SK-N-SH (cell line): ENCODE data around the gene SH3D19. TPM values are rescaled to one million over a fixed set of nuclear protein-coding genes. Genes with fewer than 3 reads are reported as not detected.

Experiments
- CTCF ChIA-PET: fragments of 300-600, 350-600 bp; formaldehyde crosslinking; extraction: SDS; loops from one replicate; lab custom pipeline; 2021; lab: Yijun Ruan, JAX
- POLR2A ChIA-PET: fragments of 350-600 bp; sonication (Branson Sonifier 250); formaldehyde crosslinking; extraction: SDS; loops from one replicate; lab custom pipeline; 2020; ENCODE audit warnings: antibody characterized with exemption, inconsistent platforms; lab: Yijun Ruan, JAX
- DNase-seq: peaks from one replicate; pipeline ENCODE4 v3.0.0; 2012
- H2AFZ ChIP-seq: fragments of 200-600 bp; sonication (generic); 2 replicates; pipeline ENCODE4 v1.8.1; 2016; ENCODE audit warnings: antibody characterized with exemption, mild to moderate bottlenecking, low read depth
- H3F3A ChIP-seq: fragments of 200-600 bp; sonication (generic); replicated peaks from 2 replicates; pipeline ENCODE3; 2016; ENCODE audit warnings: antibody characterized with exemption, mild to moderate bottlenecking; ENCODE audit not compliant: insufficient read depth
- H3K27ac ChIP-seq, 2 experiments: fragments of 200-500 bp in 1 of 2; fragments of 200-600 bp in 1 of 2; sonication (Bioruptor generic) in 1 of 2; sonication (generic), shearing (Covaris generic) in 1 of 2; 2 replicates each; pipeline versions ENCODE4 v1.5.1 to v1.6.1; 2014 to 2016; ENCODE audit warnings: low read depth in 2 of 2, inconsistent platforms in 1 of 2, low read length in 1 of 2, mild to moderate bottlenecking in 1 of 2, mixed read lengths in 1 of 2
- H3K27me3 ChIP-seq: fragments of 200-600 bp; sonication (generic), shearing (Covaris generic); 2 replicates; pipeline ENCODE4 v1.6.1; 2016; ENCODE audit warnings: mixed run types; ENCODE audit not compliant: insufficient read depth
- H3K36me3 ChIP-seq, 2 experiments: fragments of 200-500 bp in 1 of 2; fragments of 200-600 bp in 1 of 2; sonication (Bioruptor generic) in 1 of 2; sonication (generic) in 1 of 2; replicated peaks in 1 of 2; 2 replicates each; pipeline versions ENCODE3 to v1.5.1; 2014 to 2016; ENCODE audit warnings: low read length in 1 of 2, mild to moderate bottlenecking in 1 of 2; ENCODE audit not compliant: insufficient read depth in 2 of 2, control insufficient read depth in 1 of 2
- H3K4me1 ChIP-seq, 2 experiments: fragments of 200-500 bp in 1 of 2; fragments of 200-600 bp in 1 of 2; sonication (Bioruptor generic) in 1 of 2; sonication (generic), shearing (Covaris generic) in 1 of 2; 2 replicates each; pipeline versions ENCODE4 v1.5.1 to v1.6.1; 2014 to 2016; ENCODE audit warnings: low read depth in 1 of 2, low read length in 1 of 2, mixed run types in 1 of 2; ENCODE audit not compliant: insufficient read depth in 2 of 2, control insufficient read depth in 1 of 2
- H3K4me2 ChIP-seq: fragments of 200-600 bp; sonication (generic), shearing (Covaris generic); 2 replicates; pipeline ENCODE4 v1.6.1; 2017; ENCODE audit warnings: mixed run types
- H3K4me3 ChIP-seq, 2 experiments: fragments of 200-500 bp in 1 of 2; fragments of 200-600 bp in 1 of 2; sonication (Bioruptor generic) in 1 of 2; sonication (generic), shearing (Covaris generic) in 1 of 2; 2 replicates each; pipeline versions ENCODE4 v1.5.1 to v1.8.1; 2014 to 2016; ENCODE audit warnings: low read depth in 2 of 2, inconsistent platforms in 1 of 2, low read length in 1 of 2, mild to moderate bottlenecking in 1 of 2, mixed read lengths in 1 of 2, moderate library complexity in 1 of 2
- H3K79me2 ChIP-seq: fragments of 200-600 bp; sonication (generic); 2 replicates; pipeline ENCODE4 v1.8.1; 2017; ENCODE audit warnings: mild to moderate bottlenecking; ENCODE audit not compliant: insufficient read depth
- H3K9ac ChIP-seq: fragments of 200-600 bp; sonication (generic); 2 replicates; pipeline ENCODE4 v1.6.1; 2017; ENCODE audit warnings: mixed run types
- H3K9me2 ChIP-seq: fragments of 200-600 bp; sonication (generic); 2 replicates; pipeline ENCODE4 v1.6.1; 2017; ENCODE audit warnings: mixed run types
- H3K9me3 ChIP-seq: fragments of 200-600 bp; sonication (generic); 2 replicates; pipeline ENCODE4 v1.6.1; 2017; ENCODE audit warnings: mixed run types, mild to moderate bottlenecking, moderate library complexity
- H4K20me1 ChIP-seq: fragments of 200-600 bp; sonication (generic); 2 replicates; pipeline ENCODE4 v1.6.1; 2017; ENCODE audit warnings: mild to moderate bottlenecking, mixed run types; ENCODE audit not compliant: insufficient read depth
- ELF1 ChIP-seq: IDR thresholded peaks from 2 replicates; pipeline ENCODE4 v1.4.0; 2012
- EZH2phosphoT487 ChIP-seq: fragments of 200-600 bp; sonication (generic); IDR thresholded peaks from 2 replicates; pipeline ENCODE4 v1.6.1; 2017; ENCODE audit warnings: low read depth, mixed run types, mild to moderate bottlenecking, antibody characterized with exemption, moderate library complexity, borderline replicate concordance
- FOSL2 ChIP-seq: IDR thresholded peaks from 2 replicates; pipeline ENCODE4 v1.4.0; 2012; ENCODE audit warnings: low read depth, mild to moderate bottlenecking, moderate library complexity, borderline replicate concordance
- FOXJ3 ChIP-seq: sonication (generic); formaldehyde crosslinking; IDR thresholded peaks from 2 replicates; pipeline ENCODE4 v1.5.1; 2020; ENCODE audit warnings: mild to moderate bottlenecking, missing genetic modification reagents
- GABPA ChIP-seq: IDR thresholded peaks from 2 replicates; pipeline ENCODE4 v1.4.0; 2012; ENCODE audit warnings: low read depth, mild to moderate bottlenecking
- GATA2 ChIP-seq: sonication (generic); formaldehyde crosslinking; IDR thresholded peaks from 2 replicates; pipeline ENCODE4 v1.5.0; 2020; ENCODE audit warnings: mild to moderate bottlenecking, missing genetic modification reagents
- MAX ChIP-seq: IDR thresholded peaks from 2 replicates; pipeline ENCODE4 v1.4.0; 2012; ENCODE audit warnings: low read depth
- NFIC ChIP-seq: IDR thresholded peaks from 2 replicates; pipeline ENCODE4 v1.4.0; 2012; ENCODE audit warnings: borderline replicate concordance
- PBX3 ChIP-seq: IDR thresholded peaks from 2 replicates; pipeline ENCODE4; 2012
- RXRA ChIP-seq: IDR thresholded peaks from 2 replicates; pipeline ENCODE4 v1.4.0; 2012; ENCODE audit warnings: low read depth, mild to moderate bottlenecking, borderline replicate concordance
- SMC3 ChIP-seq: IDR thresholded peaks from 2 replicates; pipeline ENCODE4 v1.6.1; 2012; ENCODE audit warnings: low read depth, low read length, improper control_type of control experiment
- TAF1 ChIP-seq: IDR thresholded peaks from 2 replicates; pipeline ENCODE4 v1.6.1; 2012; ENCODE audit warnings: low read depth, mild to moderate bottlenecking, low read length, moderate library complexity, borderline replicate concordance
- USF1 ChIP-seq: IDR thresholded peaks from 2 replicates; pipeline ENCODE4 v1.4.0; 2012; ENCODE audit warnings: low read depth, borderline replicate concordance
- YY1 ChIP-seq: IDR thresholded peaks from 2 replicates; pipeline ENCODE4 v1.4.0; 2012; ENCODE audit warnings: low read depth, mild to moderate bottlenecking
- ZBTB33 ChIP-seq: IDR thresholded peaks from 2 replicates; pipeline ENCODE4 v1.4.0; 2012; ENCODE audit warnings: low read depth, borderline replicate concordance
- WGBS: methylation state at CpG from one replicate; pipeline ENCODE4 v1.1.6; 2017; ENCODE audit warnings: low lambda C conversion rate; 5-methylcytosine and 5-hydroxymethylcytosine counted together
- polyA plus RNA-seq, 3 experiments: library from polyadenylated mRNA; depleted of rRNA; stranded (reverse); fragments of >200 nt; gene quantifications; 2 replicates each; pipeline ENCODE4 v1.2.3, GENCODE V29; 2012

SH3D19 gene
- polyA plus RNA-seq, 1 of the 3 experiments (the other 2 are of a cell fraction), result 7.1 TPM

GRCh38 chr4:151148261-151148660 is 177.1 kb downstream of the SH3D19 start:
- no peaks in the 10 kb centered on the region for H3F3A ChIP-seq
- no peak overlapping the region for H3K4me3 ChIP-seq
- H3K36me3 ChIP-seq, result peaks cover 23 to 25% of the 10 kb centered on the region in 2 experiments
- TF ChIP-seq EZH2phosphoT487 (no peak), GATA2 (CRISPR knock-in tag) (no peak), MAX (no peak), PBX3 (no peak)
- no peak overlapping the region for H2AFZ ChIP-seq
- CTCF ChIA-PET, result interaction anchor here (0.7 kb wide), 1 partner anchor 48 kb away, joined by 3 read pairs; no protein-coding TSS in a partner anchor
- H3K79me2 ChIP-seq, result no peaks in the 10 kb centered on the region
- no peaks in the 10 kb centered on the region for H3K4me1 ChIP-seq
- no peak overlapping the region for H3K4me2 ChIP-seq
- 94% methylated on average over 4 of the region's 4 CpGs for WGBS
- no peaks in the 10 kb centered on the region for H3K9me3 ChIP-seq
- POLR2A ChIA-PET, result no interaction called here
- H3K9me2 ChIP-seq, result no peaks in the 10 kb centered on the region
- H3K9ac ChIP-seq, result no peak overlapping the region
- no peak overlapping the region for H3K27ac ChIP-seq
- no peak for DNase-seq
- H3K27me3 ChIP-seq, result no peaks in the 10 kb centered on the region
- H4K20me1 ChIP-seq, result no peaks in the 10 kb centered on the region

GRCh38 chr4:151147000-151147399 is 178.4 kb downstream of the SH3D19 start:
- CTCF ChIA-PET, result interaction anchor here (1.0 to 1.3 kb wide), 2 partner anchors 20 to 30 kb away, joined by 3 read pairs; no protein-coding TSS in a partner anchor
- no peak for DNase-seq

More at GRCh38 chr4:151147000-151147399, 178.4 kb downstream of the SH3D19 start:
- POLR2A ChIA-PET, result no interaction called here
- no peak for TF ChIP-seq NFIC
- no peak for TF ChIP-seq USF1
- no peak for TF ChIP-seq ZBTB33
- TF ChIP-seq SMC3, result no peak
- no peak for TF ChIP-seq GABPA
- no peak for TF ChIP-seq YY1
- TF ChIP-seq FOSL2, result no peak
- no peak for TF ChIP-seq FOXJ3
- no peak for TF ChIP-seq RXRA
- TF ChIP-seq TAF1, result no peak
- no peak for TF ChIP-seq EZH2phosphoT487
- no peak for TF ChIP-seq ELF1
- TF ChIP-seq PBX3, result no peak
- no peak overlapping the region for H3K27ac ChIP-seq
- no peaks in the 10 kb centered on the region for H4K20me1 ChIP-seq
- no peaks in the 10 kb centered on the region for H3K9me2 ChIP-seq
- no peaks in the 10 kb centered on the region for H3K4me1 ChIP-seq
- no peak overlapping the region for H3K9ac ChIP-seq
- 87% methylated on average over 3 of the region's 3 CpGs for WGBS
- no peaks in the 10 kb centered on the region for H3F3A ChIP-seq
- no peak overlapping the region for H3K4me2 ChIP-seq
- no peaks in the 10 kb centered on the region for H3K9me3 ChIP-seq
- peaks cover 31 to 33% of the 10 kb centered on the region in 2 experiments for H3K36me3 ChIP-seq
- no peaks in the 10 kb centered on the region for H3K27me3 ChIP-seq
- H3K79me2 ChIP-seq, result no peaks in the 10 kb centered on the region
- H3K4me3 ChIP-seq, result no peak overlapping the region
- H2AFZ ChIP-seq, result no peak overlapping the region
